HepG2 (cell line): Measurements from ENCODE around the gene FIZ1. TPM values are rescaled to one million over a fixed set of nuclear protein-coding genes. Genes with fewer than 3 reads are reported as not detected.
A peak's percentile ranks its signal among the peaks of the same experiment; 100 is the strongest.

Source experiments
- ATAC-seq: fragments of 200-7000 bp; cut with Tn5 transposase; 3 replicates; pipeline ENCODE4 v1.9.1; 2020; ENCODE audit warnings: mild to moderate bottlenecking, moderate library complexity
- BruUV-seq: library from RNA; stranded (reverse); fragments of 400-500 nt; replicated peaks from 2 replicates; lab custom pipeline; 2021; lab: Mats Ljungman, UMichigan
- CTCF ChIA-PET: fragments of 300-600 bp; formaldehyde crosslinking; extraction: SDS; loops from one replicate; lab custom pipeline; 2021; ENCODE audit warnings: low total read pairs, inconsistent platforms, low intra/inter-chr PET ratio; lab: Yijun Ruan, JAX
- POLR2A ChIA-PET: fragments of 350-600 bp; sonication (Branson Sonifier 250); formaldehyde crosslinking; loops from one replicate; lab custom pipeline; 2020; ENCODE audit warnings: antibody characterized with exemption, inconsistent platforms; lab: Yijun Ruan, JAX
- DNase-seq: peaks from one replicate; pipeline ENCODE4 v3.0.0-alpha.2; 2015; ENCODE audit warnings: low spot score
- FAIRE-seq: peaks from 3 replicates; lab custom pipeline; 2011; peaks lifted over from hg19 to GRCh38; lab: Jason Lieb, UNC
- H2AFZ ChIP-seq: one replicate; pipeline ENCODE4 v1.6.1; 2011; ENCODE audit warnings: low read length, inconsistent platforms
- H3K27ac ChIP-seq: fragments of 300-600 bp; 3 replicates; pipeline ENCODE4 v1.8.0; 2011; ENCODE audit warnings: mixed run types, mild to moderate bottlenecking, mixed read lengths, low read length, inconsistent platforms; ENCODE audit not compliant: insufficient read depth; ENCODE audit errors: extremely low read length
- H3K27me3 ChIP-seq, 2 experiments: fragments of 200-600 bp in 1 of 2; 2 replicates in 1 of 2; 3 replicates in 1 of 2; pipeline versions ENCODE4 v1.6.0 to v1.8.0; 2011; ENCODE audit warnings: low read length in 2 of 2, mild to moderate bottlenecking in 2 of 2, moderate library complexity in 2 of 2, inconsistent platforms in 1 of 2; ENCODE audit not compliant: insufficient read depth in 2 of 2, control insufficient read depth in 1 of 2
- H3K36me3 ChIP-seq, 2 experiments: fragments of 200-600 bp in 1 of 2; replicated peaks in 1 of 2; 2 replicates in 1 of 2; 3 replicates in 1 of 2; pipeline versions ENCODE4 v1.5.1 to v1.8.0; 2011; ENCODE audit warnings: low read length in 2 of 2, inconsistent platforms in 1 of 2; ENCODE audit not compliant: insufficient read depth in 2 of 2, control insufficient read depth in 1 of 2
- H3K4me1 ChIP-seq: 2 replicates; pipeline ENCODE4 v1.5.1; 2012; ENCODE audit warnings: low read length, inconsistent platforms; ENCODE audit not compliant: insufficient read depth
- H3K4me2 ChIP-seq: 2 replicates; pipeline ENCODE4 v1.6.0; 2011; ENCODE audit warnings: low read depth, low read length, inconsistent platforms
- H3K4me3 ChIP-seq, 3 experiments: fragments of 200-600 bp in 1 of 3; sonication (generic), shearing (Covaris generic) in 1 of 3; replicated peaks in 1 of 3; 2 replicates each; pipeline ENCODE4 v1.5.1; 2011 to 2016; ENCODE audit warnings: low read length in 3 of 3, inconsistent platforms in 2 of 3, low read depth in 2 of 3, mild to moderate bottlenecking in 2 of 3, control low read depth in 1 of 3, mixed read lengths in 1 of 3; ENCODE audit not compliant: insufficient read depth in 1 of 3
- H3K79me2 ChIP-seq: one replicate; pipeline ENCODE4 v1.6.1; 2011; ENCODE audit warnings: low read length, inconsistent platforms; ENCODE audit not compliant: insufficient read depth
- H3K9ac ChIP-seq: 2 replicates; pipeline ENCODE4 v1.6.0; 2011; ENCODE audit warnings: mild to moderate bottlenecking, low read depth, low read length, inconsistent platforms; ENCODE audit not compliant: insufficient read depth
- H3K9me3 ChIP-seq: 2 replicates; pipeline ENCODE4 v1.5.1; 2012; ENCODE audit warnings: mild to moderate bottlenecking, low read length
- H4K20me1 ChIP-seq: 2 replicates; pipeline ENCODE4 v1.6.0; 2011; ENCODE audit warnings: inconsistent platforms, mild to moderate bottlenecking, low read length, moderate library complexity; ENCODE audit not compliant: insufficient read depth
- ARID4A ChIP-seq: sonication (generic); formaldehyde crosslinking; IDR thresholded peaks from 2 replicates; pipeline ENCODE4 v1.5.0; 2020; ENCODE audit warnings: mild to moderate bottlenecking, missing genetic modification reagents, borderline replicate concordance
- CENPX ChIP-seq: sonication (generic); formaldehyde crosslinking; IDR thresholded peaks from 2 replicates; pipeline ENCODE4 v1.9.0; 2021; ENCODE audit warnings: mild to moderate bottlenecking, missing genetic modification reagents, moderate library complexity
- DR1 ChIP-seq: sonication (generic); formaldehyde crosslinking; IDR thresholded peaks from 2 replicates; pipeline ENCODE4 v1.8.0; 2021; ENCODE audit warnings: mild to moderate bottlenecking, missing genetic modification reagents, inconsistent platforms
- HINFP ChIP-seq: sonication (generic); formaldehyde crosslinking; IDR thresholded peaks from 2 replicates; pipeline ENCODE4 v1.4.0; 2020; ENCODE audit warnings: low read depth, mild to moderate bottlenecking, missing genetic modification reagents
- MAFK ChIP-seq, 2 experiments: IDR thresholded peaks in 1 of 2; conservative IDR thresholded peaks in 1 of 2; 2 replicates each; pipeline ENCODE4 v1.6.1; 2011; ENCODE audit warnings: improper control_type of control experiment in 2 of 2, low read length in 2 of 2
- ZBTB42 ChIP-seq: sonication (generic); formaldehyde crosslinking; IDR thresholded peaks from 2 replicates; pipeline ENCODE4 v1.5.0; 2020; ENCODE audit warnings: mild to moderate bottlenecking, missing genetic modification reagents
- ZNF768 ChIP-seq: sonication (generic); formaldehyde crosslinking; IDR thresholded peaks from 2 replicates; pipeline ENCODE4 v1.4.0; 2020; ENCODE audit warnings: missing genetic modification reagents
- WGBS: methylation state at CpG from one replicate; pipeline ENCODE4 v1.1.6; 2017; ENCODE audit warnings: low lambda C conversion rate; 5-methylcytosine and 5-hydroxymethylcytosine counted together
- in situ Hi-C: cut with HindIII; loops from 2 replicates; pipeline ENCODE4 v1.10.0; 2017; ENCODE audit warnings: low pct_unique_long_range_greater_than_20kb; ENCODE audit not compliant: extremely low pct_ligation_motif_present
- intact Hi-C: fragments of 100-400 bp; cut with micrococcal nuclease; formaldehyde crosslinking; loops from one replicate; pipeline ENCODE4 v1.10.0; 2022; ENCODE audit not compliant: unreplicated experiment
- polyA plus RNA-seq, 8 experiments: library from polyadenylated mRNA; depleted of rRNA in 3 of 8; stranded (reverse) in 7 of 8; unstranded in 1 of 8; fragments of >200 nt; fragmentation: Illumina TruSeq in 4 of 8; extraction: Trizol in 4 of 8; gene quantifications; 2 replicates each; pipeline versions ENCODE4 v1.2.1 to v1.2.3, GENCODE V29; 2011 to 2016; ENCODE audit warnings: low read depth in 4 of 8, missing spikeins in 1 of 8, mixed read lengths in 1 of 8; ENCODE audit not compliant: insufficient read depth in 1 of 8
- total RNA-seq, 5 experiments: library from RNA; depleted of rRNA; stranded (reverse); fragments of >200 nt; fragmentation: Illumina TruSeq; extraction: Trizol; gene quantifications; 2 replicates each; pipeline ENCODE4 v1.2.3, GENCODE V29; 2016; ENCODE audit warnings: low read depth in 1 of 5

FIZ1 gene
- total and polyA plus RNA-seq, 2 of the 13 experiments (the other 11 are each of a cell fraction or from before 2014, with no cell fraction given) = 3.6 to 5.9 TPM

GRCh38 chr19:55611983-55612645 is 12.8 kb upstream of the FIZ1 start:
- intact Hi-C loops (no loop called here), in situ Hi-C loops (no loop called here)
- DNase-seq (no peak), ATAC-seq (no peak), FAIRE-seq (no peak)
- no peak overlapping the region for H3K27ac ChIP-seq
- peaks cover 9% of the 10 kb centered on the region for H3K4me1 ChIP-seq
- H3K9ac ChIP-seq = no peak overlapping the region
- TF ChIP-seq MAFK (conservative IDR thresholded peaks at IDR 0.05 in 1 of 2, IDR thresholded peaks at IDR 0.05 in 1 of 2; ENCODE audit: low read length in 2 of 2) (peak; percentile 13 to 22; a peak in 1 of 4 replicates), ZBTB42 (CRISPR knock-in tag) (no peak)
- no peak overlapping the region for H3K4me2 ChIP-seq
- no peaks in the 10 kb centered on the region for H3K27me3 ChIP-seq
- H4K20me1 ChIP-seq = no peaks in the 10 kb centered on the region
- H2AFZ ChIP-seq = no peak overlapping the region
- CTCF ChIA-PET = no interaction called here
- 97% methylated on average over 2 of the region's 3 CpGs for WGBS
- no peak overlapping the region for H3K4me3 ChIP-seq
- POLR2A ChIA-PET = no interaction called here
- H3K79me2 ChIP-seq = peaks cover 5% of the 10 kb centered on the region
- no peaks in the 10 kb centered on the region for H3K9me3 ChIP-seq
- BruUV-seq = no TSS peak
- H3K36me3 ChIP-seq = peaks cover 1 to 4% of the 10 kb centered on the region in 2 experiments; a peak in 1 of 5 replicates

- H2AFZ ChIP-seq = no peak overlapping the region
- H3K4me2 ChIP-seq = no peak overlapping the region
- CTCF ChIA-PET = no interaction called here
- DNase-seq = no peak
- intact Hi-C loops = no loop called here
- H3K27ac ChIP-seq = no peak overlapping the region
- H3K9ac ChIP-seq = no peak overlapping the region
- BruUV-seq = no TSS peak
- peaks cover 12% of the 10 kb centered on the region for H3K79me2 ChIP-seq
- H4K20me1 ChIP-seq = no peaks in the 10 kb centered on the region
- peaks cover 1 to 3% of the 10 kb centered on the region in 2 experiments; a peak in 1 of 5 replicates for H3K36me3 ChIP-seq
- in situ Hi-C loops = no loop called here
- no peak overlapping the region for H3K4me3 ChIP-seq
- no peak for ATAC-seq
- WGBS = 85% methylated on average over 15 of the region's 15 CpGs
- H3K27me3 ChIP-seq = no peaks in the 10 kb centered on the region; a peak in 1 of 5 replicates
- TF ChIP-seq HINFP (CRISPR knock-in tag) = no peak
- TF ChIP-seq ZNF768 = no peak
- no peak for TF ChIP-seq ARID4A (CRISPR knock-in tag)
- TF ChIP-seq CENPX = no peak
- no peak for TF ChIP-seq DR1
- TF ChIP-seq, all 625 proteins: peak for 0
- H3K4me1 ChIP-seq = peaks cover 15% of the 10 kb centered on the region
- no peak for FAIRE-seq
- no peaks in the 10 kb centered on the region for H3K9me3 ChIP-seq
- POLR2A ChIA-PET = no interaction called here
Measured at GRCh38 chr19:55611300-55611982, 12.1 kb upstream of the FIZ1 start.
